ENCODE results near the gene SLIT1. TPM values are rescaled to one million over a fixed set of nuclear protein-coding genes. Genes with fewer than 3 reads are reported as not detected.
A peak's percentile ranks its signal among the peaks of the same experiment; 100 is the strongest.

Gene SLIT1
- total RNA-seq, 1 donor from 2014 or later: under 0.01 TPM

- Histone ChIP-seq H3K4me3 (ENCODE audit: low read depth, low read length) (no peak overlapping the region), H3K27me3 (ENCODE audit: control insufficient read depth, insufficient read depth, low read length) (peaks cover 4% of the 10 kb centered on the region), H3K36me3 (ENCODE audit: control insufficient read depth, insufficient read depth, low read length) (no peaks in the 10 kb centered on the region)
- DNase-seq (ENCODE audit: low read depth): peak; percentile 29
- TF ChIP-seq CTCF (IDR thresholded peaks at IDR 0.05; ENCODE audit: insufficient read depth, low read length, severe bottlenecking): no peak
- FAIRE-seq: no peak
Measured at GRCh38 chr10:97169911-97170693, 15.7 kb downstream of the SLIT1 start.

- TF ChIP-seq CTCF (IDR thresholded peaks at IDR 0.05; ENCODE audit: insufficient read depth, low read length, severe bottlenecking): no peak
- FAIRE-seq (no peak), DNase-seq (ENCODE audit: low read depth) (no peak)
- H3K27me3 ChIP-seq (ENCODE audit: control insufficient read depth, insufficient read depth, low read length): peaks cover 4% of the 10 kb centered on the region
- H3K4me3 ChIP-seq (ENCODE audit: low read depth, low read length): no peak overlapping the region
- no peaks in the 10 kb centered on the region for H3K36me3 ChIP-seq (ENCODE audit: control insufficient read depth, insufficient read depth, low read length)
Measured at GRCh38 chr10:97169063-97169462, 16.7 kb downstream of the SLIT1 start.

- no peak for TF ChIP-seq CTCF (IDR thresholded peaks at IDR 0.05; ENCODE audit: insufficient read depth, low read length, severe bottlenecking)
- no peak for DNase-seq (ENCODE audit: low read depth)
- FAIRE-seq: no peak
- Histone ChIP-seq H3K36me3 (ENCODE audit: control insufficient read depth, insufficient read depth, low read length) (no peaks in the 10 kb centered on the region), H3K27me3 (ENCODE audit: control insufficient read depth, insufficient read depth, low read length) (peaks cover 4% of the 10 kb centered on the region), H3K4me3 (ENCODE audit: low read depth, low read length) (no peak overlapping the region)
Measured at GRCh38 chr10:97168645-97169044, 17.1 kb downstream of the SLIT1 start.

- TF ChIP-seq CTCF (IDR thresholded peaks at IDR 0.05; ENCODE audit: insufficient read depth, low read length, severe bottlenecking): no peak
- Histone ChIP-seq H3K4me3 (ENCODE audit: low read depth, low read length) (no peak overlapping the region), H3K36me3 (ENCODE audit: control insufficient read depth, insufficient read depth, low read length) (no peaks in the 10 kb centered on the region), H3K27me3 (ENCODE audit: control insufficient read depth, insufficient read depth, low read length) (peaks cover 2% of the 10 kb centered on the region)
- no peak for DNase-seq (ENCODE audit: low read depth)
- no peak for FAIRE-seq
Measured at GRCh38 chr10:97165499-97165898, 20.3 kb downstream of the SLIT1 start.

GRCh38 chr10:97163781-97164501 is 21.8 kb downstream of the SLIT1 start:
- Histone ChIP-seq H3K27me3 (ENCODE audit: control insufficient read depth, insufficient read depth, low read length) (peaks cover 4% of the 10 kb centered on the region), H3K36me3 (ENCODE audit: control insufficient read depth, insufficient read depth, low read length) (no peaks in the 10 kb centered on the region), H3K4me3 (ENCODE audit: low read depth, low read length) (no peak overlapping the region)
- FAIRE-seq: no peak
- DNase-seq (ENCODE audit: low read depth): no peak
- no peak for TF ChIP-seq CTCF (IDR thresholded peaks at IDR 0.05; ENCODE audit: insufficient read depth, low read length, severe bottlenecking)
